SK-N-SH treated with all-trans-retinoic acid at 6 μM for 48 hours (cell line): ENCODE results near the gene FOSB.

Source experiments
- ATAC-seq: fragments of 200-7000 bp; cut with Tn5 transposase; 3 replicates; pipeline ENCODE4 v1.9.1; 2020; ENCODE audit warnings: mild to moderate bottlenecking, moderate library complexity
- ARNTL ChIP-seq: fragments of 450-650 bp; formaldehyde crosslinking; IDR thresholded peaks from 2 replicates; pipeline ENCODE4 v1.5.0; 2020; ENCODE audit warnings: low read depth, mild to moderate bottlenecking, moderate library complexity, borderline replicate concordance
- BACH2 ChIP-seq: fragments of 250-450 bp; sonication (Bioruptor Pico); IDR thresholded peaks from 2 replicates; pipeline ENCODE4 v1.9.0; 2021; ENCODE audit warnings: mild to moderate bottlenecking, borderline replicate concordance
- CREB5 ChIP-seq: fragments of 250-450 bp; sonication (Bioruptor Pico); IDR thresholded peaks from 2 replicates; pipeline ENCODE4 v1.5.1; 2020; ENCODE audit warnings: low read depth, mild to moderate bottlenecking, moderate library complexity
- CSDC2 ChIP-seq: fragments of 250-450 bp; sonication (Bioruptor Pico); IDR thresholded peaks from 2 replicates; pipeline ENCODE4 v1.5.0; 2020; ENCODE audit warnings: mild to moderate bottlenecking, moderate library complexity
- ESRRG ChIP-seq: fragments of 250-450 bp; sonication (Bioruptor Pico); IDR thresholded peaks from 2 replicates; pipeline ENCODE4 v1.6.1; 2021; ENCODE audit warnings: mild to moderate bottlenecking
- GLIS3 ChIP-seq: fragments of 250-450 bp; sonication (Bioruptor Pico); IDR thresholded peaks from 2 replicates; pipeline ENCODE4 v1.5.0; 2020; ENCODE audit warnings: mild to moderate bottlenecking, moderate library complexity
- ISL1 ChIP-seq: fragments of 250-450 bp; sonication (Bioruptor Pico); IDR thresholded peaks from 2 replicates; pipeline ENCODE4 v2.1.2; 2022; ENCODE audit warnings: mild to moderate bottlenecking, moderate library complexity
- OSR1 ChIP-seq: fragments of 250-450 bp; sonication (Bioruptor Pico); IDR thresholded peaks from 2 replicates; pipeline ENCODE4 v1.8.0; 2022; ENCODE audit warnings: moderate library complexity, mild to moderate bottlenecking, inconsistent platforms
- PATZ1 ChIP-seq: fragments of 250-450 bp; sonication (Bioruptor Pico); IDR thresholded peaks from 2 replicates; pipeline ENCODE4 v1.8.0; 2020; ENCODE audit warnings: mild to moderate bottlenecking, moderate library complexity, borderline replicate concordance
- POU6F1 ChIP-seq: fragments of 250-450 bp; sonication (Bioruptor Pico); IDR thresholded peaks from 2 replicates; pipeline ENCODE4 v1.8.0; 2021; ENCODE audit warnings: low read depth, mild to moderate bottlenecking, moderate library complexity, borderline replicate concordance
- PPARA ChIP-seq: fragments of 250-450 bp; sonication (Bioruptor Pico); IDR thresholded peaks from 2 replicates; pipeline ENCODE4 v1.5.0; 2020; ENCODE audit warnings: mild to moderate bottlenecking, borderline replicate concordance
- RARB ChIP-seq: fragments of 250-450 bp; sonication (Bioruptor Pico); IDR thresholded peaks from 2 replicates; pipeline ENCODE4 v1.8.0; 2021; ENCODE audit warnings: mild to moderate bottlenecking, moderate library complexity
- SNAI2 ChIP-seq: fragments of 250-450 bp; sonication (Bioruptor Pico); IDR thresholded peaks from 2 replicates; pipeline ENCODE4 v1.5.0; 2020; ENCODE audit warnings: mild to moderate bottlenecking, moderate library complexity
- TCF4 ChIP-seq: fragments of 250-450 bp; sonication (Bioruptor Pico); IDR thresholded peaks from 2 replicates; pipeline ENCODE4 v1.8.0; 2021; ENCODE audit warnings: mild to moderate bottlenecking, moderate library complexity, borderline replicate concordance
- TOX ChIP-seq: fragments of 250-450 bp; sonication (Bioruptor Pico); IDR thresholded peaks from 2 replicates; pipeline ENCODE4 v1.8.0; 2021; ENCODE audit warnings: mild to moderate bottlenecking, moderate library complexity, borderline replicate concordance
- ZC3H10 ChIP-seq: fragments of 250-450 bp; sonication (Bioruptor Pico); IDR thresholded peaks from 2 replicates; pipeline ENCODE4 v1.5.1; 2021; ENCODE audit warnings: mild to moderate bottlenecking, moderate library complexity
- ZFP3 ChIP-seq: fragments of 250-450 bp; sonication (Bioruptor Pico); IDR thresholded peaks from 2 replicates; pipeline ENCODE4 v1.5.0; 2020; ENCODE audit warnings: mild to moderate bottlenecking, moderate library complexity
- ZFP30 ChIP-seq: fragments of 450-650 bp; formaldehyde crosslinking; IDR thresholded peaks from 2 replicates; pipeline ENCODE4 v1.5.0; 2022; ENCODE audit warnings: mild to moderate bottlenecking, moderate library complexity
- ZNF565 ChIP-seq: fragments of 450-650 bp; formaldehyde crosslinking; conservative IDR thresholded peaks from 2 replicates; pipeline ENCODE4 v1.5.0; 2020; ENCODE audit warnings: low read depth, mild to moderate bottlenecking, moderate library complexity
- ZNF70 ChIP-seq: fragments of 450-650 bp; formaldehyde crosslinking; IDR thresholded peaks from 2 replicates; pipeline ENCODE4 v1.5.0; 2020; ENCODE audit warnings: mild to moderate bottlenecking, moderate library complexity
- ZNF8 ChIP-seq: fragments of 450-650 bp; formaldehyde crosslinking; IDR thresholded peaks from 2 replicates; pipeline ENCODE4 v1.5.0; 2020; ENCODE audit warnings: mild to moderate bottlenecking, moderate library complexity

The FOSB gene

GRCh38 chr19:45469132-45469944 lies 1.5 kb downstream of the FOSB start (continued):
- no peak; the same call in 1 of the 2 replicates for TF ChIP-seq PATZ1 (CRISPR knock-in tag)
- no peak for TF ChIP-seq TCF4 (CRISPR knock-in tag)
- no peak for TF ChIP-seq ZNF8
- TF ChIP-seq OSR1 (CRISPR knock-in tag), result no peak
- no peak for TF ChIP-seq POU6F1 (CRISPR knock-in tag)
- TF ChIP-seq GLIS3 (CRISPR knock-in tag), result peak; percentile 93
- TF ChIP-seq CSDC2 (CRISPR knock-in tag), result no peak; the same call in 1 of the 2 replicates
- TF ChIP-seq ZFP3 (CRISPR knock-in tag), result no peak; the same call in 1 of the 2 replicates
- TF ChIP-seq ZNF70 (CRISPR knock-in tag), result no peak
- 0 out of 2 replicates have a peak, but pooled peaks have one; percentile 26 for TF ChIP-seq ZNF565
- 0 out of 2 replicates have a peak, but pooled peaks have one; percentile 22 for TF ChIP-seq ZFP30 (CRISPR knock-in tag)
- TF ChIP-seq ARNTL, result no peak
- TF ChIP-seq ZC3H10, result peak; percentile 77
- no peak for TF ChIP-seq PPARA
- no peak for TF ChIP-seq ISL1
- peak; percentile 79; the same call in 1 of the 2 replicates for TF ChIP-seq TOX (CRISPR knock-in tag)

GRCh38 chr19:45469945-45470761 lies 2.4 kb downstream of the FOSB start:
- TF ChIP-seq ZNF70 (CRISPR knock-in tag) (no peak), ZNF565 (no peak), BACH2 (no peak), SNAI2 (CRISPR knock-in tag) (no peak), POU6F1 (CRISPR knock-in tag) (no peak), RARB (no peak), OSR1 (CRISPR knock-in tag) (no peak), CREB5 (CRISPR knock-in tag) (no peak), ISL1 (no peak), TCF4 (CRISPR knock-in tag) (no peak), ZFP3 (CRISPR knock-in tag) (no peak), TOX (CRISPR knock-in tag) (no peak), ESRRG (CRISPR knock-in tag) (no peak), PPARA (no peak), PATZ1 (CRISPR knock-in tag) (no peak)
- peak; percentile 3 for ATAC-seq
